HepG2 (cell line): ENCODE data around the gene EFHD2. TPM values are rescaled to one million over a fixed set of nuclear protein-coding genes. Genes with fewer than 3 reads are reported as not detected.

ENCODE experiments used
- ATAC-seq: fragments of 200-7000 bp; cut with Tn5 transposase; 3 replicates; pipeline ENCODE4 v1.9.1; 2020; ENCODE audit warnings: mild to moderate bottlenecking, moderate library complexity
- BruUV-seq: library from RNA; stranded (reverse); fragments of 400-500 nt; replicated peaks from 2 replicates; lab custom pipeline; 2021; lab: Mats Ljungman, UMichigan
- CTCF ChIA-PET: fragments of 300-600 bp; formaldehyde crosslinking; extraction: SDS; loops from one replicate; lab custom pipeline; 2021; ENCODE audit warnings: low total read pairs, inconsistent platforms, low intra/inter-chr PET ratio; lab: Yijun Ruan, JAX
- POLR2A ChIA-PET: fragments of 350-600 bp; sonication (Branson Sonifier 250); formaldehyde crosslinking; loops from one replicate; lab custom pipeline; 2020; ENCODE audit warnings: antibody characterized with exemption, inconsistent platforms; lab: Yijun Ruan, JAX
- DNase-seq: peaks from one replicate; pipeline ENCODE4 v3.0.0-alpha.2; 2015; ENCODE audit warnings: low spot score
- FAIRE-seq: peaks from 3 replicates; lab custom pipeline; 2011; peaks lifted over from hg19 to GRCh38; lab: Jason Lieb, UNC
- H2AFZ ChIP-seq: one replicate; pipeline ENCODE4 v1.6.1; 2011; ENCODE audit warnings: low read length, inconsistent platforms
- H3K27ac ChIP-seq: fragments of 300-600 bp; 3 replicates; pipeline ENCODE4 v1.8.0; 2011; ENCODE audit warnings: mixed run types, mild to moderate bottlenecking, mixed read lengths, low read length, inconsistent platforms; ENCODE audit not compliant: insufficient read depth; ENCODE audit errors: extremely low read length
- H3K27me3 ChIP-seq, 2 experiments: fragments of 200-600 bp in 1 of 2; 2 replicates in 1 of 2; 3 replicates in 1 of 2; pipeline versions ENCODE4 v1.6.0 to v1.8.0; 2011; ENCODE audit warnings: low read length in 2 of 2, mild to moderate bottlenecking in 2 of 2, moderate library complexity in 2 of 2, inconsistent platforms in 1 of 2; ENCODE audit not compliant: insufficient read depth in 2 of 2, control insufficient read depth in 1 of 2
- H3K36me3 ChIP-seq, 2 experiments: fragments of 200-600 bp in 1 of 2; replicated peaks in 1 of 2; 2 replicates in 1 of 2; 3 replicates in 1 of 2; pipeline versions ENCODE4 v1.5.1 to v1.8.0; 2011; ENCODE audit warnings: low read length in 2 of 2, inconsistent platforms in 1 of 2; ENCODE audit not compliant: insufficient read depth in 2 of 2, control insufficient read depth in 1 of 2
- H3K4me1 ChIP-seq: 2 replicates; pipeline ENCODE4 v1.5.1; 2012; ENCODE audit warnings: low read length, inconsistent platforms; ENCODE audit not compliant: insufficient read depth
- H3K4me2 ChIP-seq: 2 replicates; pipeline ENCODE4 v1.6.0; 2011; ENCODE audit warnings: low read depth, low read length, inconsistent platforms
- H3K4me3 ChIP-seq, 3 experiments: fragments of 200-600 bp in 1 of 3; sonication (generic), shearing (Covaris generic) in 1 of 3; replicated peaks in 1 of 3; 2 replicates each; pipeline ENCODE4 v1.5.1; 2011 to 2016; ENCODE audit warnings: low read length in 3 of 3, inconsistent platforms in 2 of 3, low read depth in 2 of 3, mild to moderate bottlenecking in 2 of 3, control low read depth in 1 of 3, mixed read lengths in 1 of 3; ENCODE audit not compliant: insufficient read depth in 1 of 3
- H3K79me2 ChIP-seq: one replicate; pipeline ENCODE4 v1.6.1; 2011; ENCODE audit warnings: low read length, inconsistent platforms; ENCODE audit not compliant: insufficient read depth
- H3K9ac ChIP-seq: 2 replicates; pipeline ENCODE4 v1.6.0; 2011; ENCODE audit warnings: mild to moderate bottlenecking, low read depth, low read length, inconsistent platforms; ENCODE audit not compliant: insufficient read depth
- H3K9me3 ChIP-seq: 2 replicates; pipeline ENCODE4 v1.5.1; 2012; ENCODE audit warnings: mild to moderate bottlenecking, low read length
- H4K20me1 ChIP-seq: 2 replicates; pipeline ENCODE4 v1.6.0; 2011; ENCODE audit warnings: inconsistent platforms, mild to moderate bottlenecking, low read length, moderate library complexity; ENCODE audit not compliant: insufficient read depth
- AKAP8 ChIP-seq: sonication (generic); formaldehyde crosslinking; IDR thresholded peaks from 2 replicates; pipeline ENCODE4 v1.5.1; 2020; ENCODE audit warnings: mild to moderate bottlenecking, missing genetic modification reagents
- BORCS8-MEF2B ChIP-seq: sonication (generic); formaldehyde crosslinking; IDR thresholded peaks from 2 replicates; pipeline ENCODE4 v1.8.0; 2022; ENCODE audit warnings: mild to moderate bottlenecking, missing genetic modification reagents
- CBX2 ChIP-seq, 2 experiments: fragments of 200-600 bp in 1 of 2; sonication (generic); formaldehyde crosslinking in 1 of 2; IDR thresholded peaks; 2 replicates each; pipeline versions ENCODE4 v1.7.0 to v1.8.1; 2018 to 2022; ENCODE audit warnings: low read depth in 2 of 2, low read length in 1 of 2, mild to moderate bottlenecking in 1 of 2, missing genetic modification reagents in 1 of 2
- DBP ChIP-seq: sonication (generic); formaldehyde crosslinking; IDR thresholded peaks from 2 replicates; pipeline ENCODE4 v1.4.0; 2020; ENCODE audit warnings: missing genetic modification reagents; ENCODE audit errors: not compliant biosample characterization
- GZF1 ChIP-seq: sonication (generic); formaldehyde crosslinking; IDR thresholded peaks from 2 replicates; pipeline ENCODE4 v1.5.1; 2020; ENCODE audit warnings: mild to moderate bottlenecking, missing genetic modification reagents
- HNRNPUL1 ChIP-seq: fragments of 200-400 bp; formaldehyde crosslinking; IDR thresholded peaks from 2 replicates; pipeline ENCODE4 v1.6.1; 2017; ENCODE audit warnings: low read depth, mild to moderate bottlenecking, low read length, moderate library complexity
- MYNN ChIP-seq: sonication (generic); formaldehyde crosslinking; IDR thresholded peaks from 2 replicates; pipeline ENCODE4 v1.4.0; 2020; ENCODE audit warnings: mild to moderate bottlenecking, low read depth, missing genetic modification reagents
- NCOA1 ChIP-seq: sonication (generic); formaldehyde crosslinking; IDR thresholded peaks from 2 replicates; pipeline ENCODE4 v1.9.0; 2021; ENCODE audit warnings: missing genetic modification reagents
- PTBP1 ChIP-seq: fragments of 200-400 bp; formaldehyde crosslinking; IDR thresholded peaks from 2 replicates; pipeline ENCODE4 v1.6.1; 2018; ENCODE audit warnings: low read length, low read depth; ENCODE audit not compliant: poor library complexity, severe bottlenecking
- RFX3 ChIP-seq: IDR thresholded peaks from 2 replicates; pipeline ENCODE4 v1.6.1; 2016; ENCODE audit warnings: missing biosample characterization, missing genetic modification reagents
- TEAD3 ChIP-seq: optimal IDR thresholded peaks from 2 replicates; pipeline ENCODE3; 2016; ENCODE audit warnings: borderline replicate concordance
- ZBTB1 ChIP-seq: sonication (generic); formaldehyde crosslinking; IDR thresholded peaks from 2 replicates; pipeline ENCODE4 v1.4.0; 2020; ENCODE audit warnings: missing genetic modification reagents, borderline replicate concordance
- ZNF367 ChIP-seq: sonication (generic); formaldehyde crosslinking; IDR thresholded peaks from 2 replicates; pipeline ENCODE4 v1.4.0; 2020; ENCODE audit warnings: missing genetic modification reagents, borderline replicate concordance
- ZNF567 ChIP-seq: sonication (generic); formaldehyde crosslinking; IDR thresholded peaks from 2 replicates; pipeline ENCODE4 v1.8.1; 2023; ENCODE audit warnings: mild to moderate bottlenecking, missing genetic modification reagents, borderline replicate concordance
- ZNF788 ChIP-seq: sonication (generic); formaldehyde crosslinking; IDR thresholded peaks from 2 replicates; pipeline ENCODE4 v1.5.0; 2020; ENCODE audit warnings: mild to moderate bottlenecking, missing genetic modification reagents, borderline replicate concordance
- ZNF790 ChIP-seq: sonication (generic); formaldehyde crosslinking; IDR thresholded peaks from 2 replicates; pipeline ENCODE4 v1.8.0; 2022; ENCODE audit warnings: missing genetic modification reagents, mild to moderate bottlenecking, borderline replicate concordance
- ZSCAN21 ChIP-seq: sonication (generic); formaldehyde crosslinking; IDR thresholded peaks from 2 replicates; pipeline ENCODE4 v1.8.0; 2022; ENCODE audit warnings: mild to moderate bottlenecking, missing genetic modification reagents, moderate library complexity, borderline replicate concordance
- WGBS: methylation state at CpG from one replicate; pipeline ENCODE4 v1.1.6; 2017; ENCODE audit warnings: low lambda C conversion rate; 5-methylcytosine and 5-hydroxymethylcytosine counted together
- in situ Hi-C: cut with HindIII; loops from 2 replicates; pipeline ENCODE4 v1.10.0; 2017; ENCODE audit warnings: low pct_unique_long_range_greater_than_20kb; ENCODE audit not compliant: extremely low pct_ligation_motif_present
- intact Hi-C: fragments of 100-400 bp; cut with micrococcal nuclease; formaldehyde crosslinking; loops from one replicate; pipeline ENCODE4 v1.10.0; 2022; ENCODE audit not compliant: unreplicated experiment
- polyA plus RNA-seq, 8 experiments: library from polyadenylated mRNA; depleted of rRNA in 3 of 8; stranded (reverse) in 7 of 8; unstranded in 1 of 8; fragments of >200 nt; fragmentation: Illumina TruSeq in 4 of 8; extraction: Trizol in 4 of 8; gene quantifications; 2 replicates each; pipeline versions ENCODE4 v1.2.1 to v1.2.3, GENCODE V29; 2011 to 2016; ENCODE audit warnings: low read depth in 4 of 8, missing spikeins in 1 of 8, mixed read lengths in 1 of 8; ENCODE audit not compliant: insufficient read depth in 1 of 8
- total RNA-seq, 5 experiments: library from RNA; depleted of rRNA; stranded (reverse); fragments of >200 nt; fragmentation: Illumina TruSeq; extraction: Trizol; gene quantifications; 2 replicates each; pipeline ENCODE4 v1.2.3, GENCODE V29; 2016; ENCODE audit warnings: low read depth in 1 of 5
- TF ChIP-seq, protein P1 (sequence below): sonication (generic); formaldehyde crosslinking; IDR thresholded peaks from 2 replicates; pipeline ENCODE4 v1.4.0; 2020; ENCODE audit warnings: missing genetic modification reagents

EFHD2 gene
- total and polyA plus RNA-seq, 2 of the 13 experiments (the other 11 are each of a cell fraction or from before 2014, with no cell fraction given) = 9.4 to 12.7 TPM

GRCh38 chr1:15475752-15476314, 66.1 kb downstream of the EFHD2 start, which contains the start of gene CELA2B:
CELA2B (plus strand) TSS chr1:15476104; CDS start chr1:15476126, 22 bp downstream.
- DNase-seq (no peak), ATAC-seq (no peak), FAIRE-seq (no peak)
- Histone ChIP-seq H4K20me1 (no peaks in the 10 kb centered on the region), H3K79me2 (no peaks in the 10 kb centered on the region), H3K27me3 (no peaks in the 10 kb centered on the region; a peak in 2 of 5 replicates), H3K4me3 (no peak within 1 kb of the TSS), H3K27ac (no peak within 1 kb of the TSS), H3K4me2 (no peak within 1 kb of the TSS), H3K36me3 (no peaks in the 10 kb centered on the region), H3K4me1 (no peaks in the 10 kb centered on the region), H2AFZ (no peak within 1 kb of the TSS), H3K9ac (no peak within 1 kb of the TSS), H3K9me3 (no peaks in the 10 kb centered on the region)
- ChIA-PET CTCF (no interaction called here), POLR2A (no interaction called here)
- intact Hi-C loops = no loop called here
- TF ChIP-seq GZF1 (CRISPR knock-in tag) (no peak), RFX3 (CRISPR knock-in tag) (no peak), BORCS8-MEF2B (no peak), TEAD3 (no peak), DBP (no peak)
- 29% methylated on average over 3 of the region's 5 CpGs for WGBS
- no TSS peak for BruUV-seq
- in situ Hi-C loops = no loop called here

GRCh38 chr1:15476927-15477326, 67.2 kb downstream of the EFHD2 start:
- Histone ChIP-seq H3K27me3 (peaks cover 0 to 1% of the 10 kb centered on the region in 2 experiments; a peak in 1 of 5 replicates), H3K4me1 (no peaks in the 10 kb centered on the region), H2AFZ (no peak overlapping the region), H3K36me3 (no peaks in the 10 kb centered on the region), H3K9ac (no peak overlapping the region), H3K79me2 (no peaks in the 10 kb centered on the region), H3K9me3 (no peaks in the 10 kb centered on the region), H3K4me2 (no peak overlapping the region), H3K4me3 (no peak overlapping the region), H4K20me1 (no peaks in the 10 kb centered on the region), H3K27ac (no peak overlapping the region)
- in situ Hi-C loops = no loop called here
- no TSS peak for BruUV-seq
- FAIRE-seq = no peak
- ChIA-PET CTCF (no interaction called here), POLR2A (no interaction called here)
- intact Hi-C loops = no loop called here
- no peak for DNase-seq
- 59% methylated on average over 3 of the region's 3 CpGs for WGBS
- ATAC-seq = no peak
- TF ChIP-seq ZBTB1 (CRISPR knock-in tag) = no peak
- no peak for TF ChIP-seq RFX3 (CRISPR knock-in tag)
- no peak for TF ChIP-seq ZNF790
- TF ChIP-seq PTBP1 = no peak
- no peak for TF ChIP-seq ZSCAN21 (CRISPR knock-in tag)
- TF ChIP-seq CBX2 (IDR thresholded peaks at IDR 0.05; ENCODE audit: low read depth, low read length) = no peak
- no peak for TF ChIP-seq CBX2 (CRISPR knock-in tag; IDR thresholded peaks at IDR 0.05; ENCODE audit: low read depth)
- TF ChIP-seq HNRNPUL1 = no peak
- no peak for TF ChIP-seq ZNF367 (CRISPR knock-in tag)
- no peak for TF ChIP-seq ZNF788 (CRISPR knock-in tag)
- no peak for TF ChIP-seq AKAP8 (CRISPR knock-in tag)
- no peak for TF ChIP-seq NCOA1
- TF ChIP-seq, protein P1, sequence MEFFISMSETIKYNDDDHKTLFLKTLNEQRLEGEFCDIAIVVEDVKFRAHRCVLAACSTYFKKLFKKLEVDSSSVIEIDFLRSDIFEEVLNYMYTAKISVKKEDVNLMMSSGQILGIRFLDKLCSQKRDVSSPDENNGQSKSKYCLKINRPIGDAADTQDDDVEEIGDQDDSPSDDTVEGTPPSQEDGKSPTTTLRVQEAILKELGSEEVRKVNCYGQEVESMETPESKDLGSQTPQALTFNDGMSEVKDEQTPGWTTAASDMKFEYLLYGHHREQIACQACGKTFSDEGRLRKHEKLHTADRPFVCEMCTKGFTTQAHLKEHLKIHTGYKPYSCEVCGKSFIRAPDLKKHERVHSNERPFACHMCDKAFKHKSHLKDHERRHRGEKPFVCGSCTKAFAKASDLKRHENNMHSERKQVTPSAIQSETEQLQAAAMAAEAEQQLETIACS (CRISPR knock-in tag) = no peak
- no peak for TF ChIP-seq ZNF567 (CRISPR knock-in tag)
- no peak for TF ChIP-seq MYNN (CRISPR knock-in tag)
